ENCODE measurements around the gene GLCCI1.

Gene GLCCI1

GRCh38 chr7:8134089-8134733 is 165.6 kb downstream of the GLCCI1 start:
- DNase-seq (ENCODE audit: low spot score): no peak
- no peak for TF ChIP-seq CTCF (IDR thresholded peaks at IDR 0.05)
- Histone ChIP-seq H3K4me3 (no peak overlapping the region), H3K27ac (no peak overlapping the region)

- TF ChIP-seq CTCF (IDR thresholded peaks at IDR 0.05): no peak
- no peak for DNase-seq (ENCODE audit: low spot score)
- H3K4me3 ChIP-seq: no peak overlapping the region
- H3K27ac ChIP-seq: no peak overlapping the region
Observed at GRCh38 chr7:8135417-8135816, 166.8 kb downstream of the GLCCI1 start.

- Histone ChIP-seq H3K27ac (no peak overlapping the region), H3K4me3 (no peak overlapping the region)
- no peak for TF ChIP-seq CTCF (IDR thresholded peaks at IDR 0.05)
- no peak for DNase-seq (ENCODE audit: low spot score)
Observed at GRCh38 chr7:8136051-8136730, 167.6 kb downstream of the GLCCI1 start.

Measured in coronary artery (tissue), 2 donors.